A549 (cell line): ENCODE results near the gene DYNC2I2. TPM values are rescaled to one million over a fixed set of nuclear protein-coding genes. Genes with fewer than 3 reads are reported as not detected.

ENCODE experiments used
- ATAC-seq, 2 experiments: fragments of 200-7000 bp in 1 of 2; fragments of >200 bp in 1 of 2; cut with Nextera tagmentation in 1 of 2; cut with Tn5 transposase in 1 of 2; 3 replicates each; pipeline versions ENCODE4 v1.8.0 to v1.9.1; 2018 to 2020; ENCODE audit warnings: mild to moderate bottlenecking in 1 of 2, moderate library complexity in 1 of 2
- CTCF ChIA-PET: fragments of 300-600 bp; sonication (Branson Sonifier 250); formaldehyde crosslinking; extraction: SDS; loops from one replicate; lab custom pipeline; 2021; ENCODE audit warnings: antibody characterized with exemption, inconsistent platforms; lab: Yijun Ruan, JAX
- POLR2A ChIA-PET: fragments of 350-600 bp; formaldehyde crosslinking; extraction: SDS; loops from one replicate; lab custom pipeline; 2021; ENCODE audit warnings: antibody characterized with exemption, inconsistent platforms; lab: Yijun Ruan, JAX
- DNase-seq, 2 experiments: peaks; one replicate each; pipeline versions ENCODE4 v3.0.0 to v3.0.0-alpha.2; 2011 to 2016; ENCODE audit warnings: low read depth in 1 of 2, low spot score in 1 of 2
- FAIRE-seq: peaks from 2 replicates; lab custom pipeline; 2011; peaks lifted over from hg19 to GRCh38; lab: Jason Lieb, UNC
- H3K27ac ChIP-seq, 2 experiments: fragments of >200 bp; sonication (Bioruptor Twin); formaldehyde crosslinking; 3 replicates each; pipeline ENCODE4 v1.5.1; 2016 to 2017
- H3K4me1 ChIP-seq: fragments of >200 bp; sonication (Bioruptor Twin); formaldehyde crosslinking; 3 replicates; pipeline ENCODE4 v1.6.1; 2016
- H3K4me2 ChIP-seq: fragments of >200 bp; sonication (Bioruptor Twin); formaldehyde crosslinking; 3 replicates; pipeline ENCODE4 v1.6.1; 2016
- H3K4me3 ChIP-seq: fragments of >200 bp; sonication (Bioruptor Twin); formaldehyde crosslinking; 3 replicates; pipeline ENCODE4 v1.5.1; 2016
- H3K9me3 ChIP-seq: fragments of >200 bp; sonication (Bioruptor Twin); formaldehyde crosslinking; 3 replicates; pipeline ENCODE4 v1.6.1; 2016
- BHLHE40 ChIP-seq: IDR thresholded peaks from 2 replicates; pipeline ENCODE4 v1.6.1; 2012; ENCODE audit warnings: low read depth, low read length, inconsistent platforms
- CEBPB ChIP-seq, 2 experiments: fragments of >200 bp in 1 of 2; sonication (Bioruptor Twin) in 1 of 2; formaldehyde crosslinking in 1 of 2; IDR thresholded peaks; 2 replicates each; pipeline ENCODE4 v1.6.1; 2012 to 2016
- CHD2 ChIP-seq: fragments of 150-350 bp; IDR thresholded peaks from 2 replicates; pipeline ENCODE4 v1.6.1; 2014; ENCODE audit warnings: low read length; ENCODE audit not compliant: partially characterized antibody
- EHMT2 ChIP-seq: fragments of 200-600 bp; sonication (generic); IDR thresholded peaks from 2 replicates; pipeline ENCODE4 v1.6.1; 2016; ENCODE audit warnings: antibody characterized with exemption, low read depth, mild to moderate bottlenecking, moderate library complexity
- EP300 ChIP-seq, 2 experiments: fragments of >200 bp; sonication (Bioruptor Twin); formaldehyde crosslinking; IDR thresholded peaks; 2 replicates in 1 of 2; 3 replicates in 1 of 2; pipeline ENCODE4 v1.6.1; 2016 to 2017
- FOSL2 ChIP-seq, 2 experiments: fragments of 450-650 bp in 1 of 2; fragments of >200 bp in 1 of 2; sonication (Bioruptor Twin) in 1 of 2; formaldehyde crosslinking; IDR thresholded peaks; 2 replicates each; pipeline versions ENCODE4 v1.5.0 to v1.6.1; 2016 to 2020; ENCODE audit warnings: mild to moderate bottlenecking in 1 of 2, moderate library complexity in 1 of 2
- FOXS1 ChIP-seq: fragments of 250-450 bp; sonication (Bioruptor Pico); IDR thresholded peaks from 2 replicates; pipeline ENCODE4 v1.5.0; 2020; ENCODE audit warnings: mild to moderate bottlenecking, moderate library complexity
- HOXA7 ChIP-seq: fragments of 250-450 bp; sonication (Bioruptor Pico); IDR thresholded peaks from 2 replicates; pipeline ENCODE4 v1.5.0; 2020; ENCODE audit warnings: mild to moderate bottlenecking, moderate library complexity
- HOXB5 ChIP-seq: fragments of 250-450 bp; sonication (Bioruptor Pico); IDR thresholded peaks from 2 replicates; pipeline ENCODE4 v1.5.0; 2020; ENCODE audit warnings: mild to moderate bottlenecking, moderate library complexity
- JUN ChIP-seq, 2 experiments: fragments of >200 bp; sonication (Bioruptor Twin); formaldehyde crosslinking; IDR thresholded peaks; 2 replicates in 1 of 2; 3 replicates in 1 of 2; pipeline ENCODE4 v1.6.1; 2016 to 2017
- JUNB ChIP-seq: fragments of >200 bp; sonication (Bioruptor Twin); formaldehyde crosslinking; IDR thresholded peaks from 2 replicates; pipeline ENCODE4 v1.6.1; 2016
- MAZ ChIP-seq: fragments of 150-350 bp; IDR thresholded peaks from 2 replicates; pipeline ENCODE4 v1.6.1; 2014; ENCODE audit warnings: antibody characterized with exemption, low read depth, low read length, borderline replicate concordance
- NFE2L2 ChIP-seq: fragments of 150-350 bp; conservative IDR thresholded peaks from 2 replicates; pipeline ENCODE4 v1.6.1; 2014; ENCODE audit warnings: low read length
- NPAS2 ChIP-seq: fragments of 250-450 bp; sonication (Bioruptor Pico); IDR thresholded peaks from 2 replicates; pipeline ENCODE4 v1.8.0; 2022; ENCODE audit warnings: mild to moderate bottlenecking, moderate library complexity, borderline replicate concordance
- PHF8 ChIP-seq: fragments of 200-600 bp; sonication (generic); IDR thresholded peaks from 2 replicates; pipeline ENCODE4 v1.6.1; 2016; ENCODE audit warnings: low read depth, mild to moderate bottlenecking, antibody characterized with exemption, moderate library complexity, borderline replicate concordance
- POLR2A ChIP-seq: IDR thresholded peaks from 2 replicates; pipeline ENCODE4 v1.6.1; 2012; ENCODE audit warnings: mild to moderate bottlenecking, low read length
- RCOR1 ChIP-seq: fragments of 150-350 bp; IDR thresholded peaks from 2 replicates; pipeline ENCODE4 v1.6.1; 2014; ENCODE audit warnings: antibody characterized with exemption, low read length, low read depth
- SREBF2 ChIP-seq: fragments of 450-650 bp; IDR thresholded peaks from 2 replicates; pipeline ENCODE4 v1.6.1; 2014; ENCODE audit warnings: mild to moderate bottlenecking, moderate library complexity
- ZFP36 ChIP-seq: fragments of 450-650 bp; IDR thresholded peaks from 2 replicates; pipeline ENCODE4 v1.6.1; 2014; ENCODE audit warnings: borderline replicate concordance; ENCODE audit not compliant: partially characterized antibody
- ZNF302 ChIP-seq: fragments of 250-450 bp; sonication (Bioruptor Pico); IDR thresholded peaks from 2 replicates; pipeline ENCODE4 v1.9.0; 2021; ENCODE audit warnings: inconsistent platforms, mild to moderate bottlenecking, moderate library complexity
- WGBS: methylation state at CpG from one replicate; pipeline ENCODE4 v1.1.6; 2017; ENCODE audit errors: missing lambda C conversion rate; 5-methylcytosine and 5-hydroxymethylcytosine counted together
- polyA plus RNA-seq, 4 experiments: library from polyadenylated mRNA; depleted of rRNA in 3 of 4; stranded (reverse); fragments of >200 nt; fragmentation: RNase III in 1 of 4; extraction: RNeasy Plus Mini Kit Qiagen cat#74134 plus additional on column Dnase treatment in 1 of 4; gene quantifications; 2 replicates in 3 of 4; 3 replicates in 1 of 4; pipeline ENCODE4 v1.2.3, GENCODE V29; 2011 to 2017
- TF ChIP-seq, protein P1 (sequence below): fragments of >200 bp; sonication (Bioruptor Twin); formaldehyde crosslinking; IDR thresholded peaks from 2 replicates; pipeline ENCODE4 v1.6.1; 2016
- TF ChIP-seq, protein P2 (sequence below): fragments of 200-600 bp; sonication (generic); IDR thresholded peaks from 2 replicates; pipeline ENCODE4 v1.6.1; 2016; ENCODE audit warnings: antibody characterized with exemption, mild to moderate bottlenecking, moderate library complexity
- TF ChIP-seq, protein P3 (sequence below): fragments of 150-350 bp; IDR thresholded peaks from 2 replicates; pipeline ENCODE4 v1.6.1; 2014; ENCODE audit warnings: low read depth, mild to moderate bottlenecking, low read length
- TF ChIP-seq, protein P4 (sequence below): IDR thresholded peaks from 2 replicates; pipeline ENCODE4 v1.6.1; 2012

DYNC2I2 gene
- polyA plus RNA-seq, 2 of the 4 experiments (the other 2 are of a cell fraction): 57.3 to 117 TPM

DNA sequence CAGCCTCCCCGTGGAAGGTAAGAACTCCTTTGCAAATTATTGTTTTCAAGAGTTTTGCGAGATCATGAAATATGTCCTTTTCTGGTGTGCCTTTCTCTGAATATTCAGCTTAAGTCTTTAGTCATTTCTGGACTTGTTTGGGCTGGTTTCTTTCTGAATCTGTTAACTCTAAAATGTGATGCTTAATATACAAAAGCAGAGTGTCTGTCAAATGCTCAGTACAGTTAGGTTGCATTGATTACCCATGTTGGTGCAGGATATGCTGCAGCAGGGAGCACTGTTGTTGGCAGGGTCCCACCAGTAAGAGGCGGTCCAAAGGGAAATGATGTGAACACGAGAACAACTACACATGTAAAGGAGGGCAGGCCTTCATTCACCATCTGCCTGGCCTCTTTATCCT, 56.5 kb downstream of the DYNC2I2 start:
- WGBS: 86% methylated on average over 4 of the region's 4 CpGs
- Histone ChIP-seq H3K4me3 (no peak overlapping the region), H3K4me2 (no peak overlapping the region), H3K9me3 (no peaks in the 10 kb centered on the region), H3K27ac (no peak overlapping the region), H3K4me1 (no peaks in the 10 kb centered on the region)
- no peak for FAIRE-seq
- POLR2A ChIA-PET: interaction anchor here (0.7 kb wide), 1 partner anchor 16 kb away, joined by 5 read pairs; no protein-coding TSS in a partner anchor
- TF ChIP-seq JUNB: no peak
- TF ChIP-seq, protein P1, sequence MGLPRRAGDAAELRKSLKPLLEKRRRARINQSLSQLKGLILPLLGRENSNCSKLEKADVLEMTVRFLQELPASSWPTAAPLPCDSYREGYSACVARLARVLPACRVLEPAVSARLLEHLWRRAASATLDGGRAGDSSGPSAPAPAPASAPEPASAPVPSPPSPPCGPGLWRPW: no peak
- no peak for TF ChIP-seq POLR2A
- TF ChIP-seq MAZ: no peak
- no peak for TF ChIP-seq BHLHE40
- no peak for TF ChIP-seq HOXA7 (CRISPR knock-in tag)
- no peak for TF ChIP-seq RCOR1
- TF ChIP-seq CEBPB (IDR thresholded peaks at IDR 0.05): no peak
- no peak for TF ChIP-seq HOXB5 (CRISPR knock-in tag)
- TF ChIP-seq NPAS2 (CRISPR knock-in tag): no peak
- no peak for TF ChIP-seq CHD2
- TF ChIP-seq, protein P2, sequence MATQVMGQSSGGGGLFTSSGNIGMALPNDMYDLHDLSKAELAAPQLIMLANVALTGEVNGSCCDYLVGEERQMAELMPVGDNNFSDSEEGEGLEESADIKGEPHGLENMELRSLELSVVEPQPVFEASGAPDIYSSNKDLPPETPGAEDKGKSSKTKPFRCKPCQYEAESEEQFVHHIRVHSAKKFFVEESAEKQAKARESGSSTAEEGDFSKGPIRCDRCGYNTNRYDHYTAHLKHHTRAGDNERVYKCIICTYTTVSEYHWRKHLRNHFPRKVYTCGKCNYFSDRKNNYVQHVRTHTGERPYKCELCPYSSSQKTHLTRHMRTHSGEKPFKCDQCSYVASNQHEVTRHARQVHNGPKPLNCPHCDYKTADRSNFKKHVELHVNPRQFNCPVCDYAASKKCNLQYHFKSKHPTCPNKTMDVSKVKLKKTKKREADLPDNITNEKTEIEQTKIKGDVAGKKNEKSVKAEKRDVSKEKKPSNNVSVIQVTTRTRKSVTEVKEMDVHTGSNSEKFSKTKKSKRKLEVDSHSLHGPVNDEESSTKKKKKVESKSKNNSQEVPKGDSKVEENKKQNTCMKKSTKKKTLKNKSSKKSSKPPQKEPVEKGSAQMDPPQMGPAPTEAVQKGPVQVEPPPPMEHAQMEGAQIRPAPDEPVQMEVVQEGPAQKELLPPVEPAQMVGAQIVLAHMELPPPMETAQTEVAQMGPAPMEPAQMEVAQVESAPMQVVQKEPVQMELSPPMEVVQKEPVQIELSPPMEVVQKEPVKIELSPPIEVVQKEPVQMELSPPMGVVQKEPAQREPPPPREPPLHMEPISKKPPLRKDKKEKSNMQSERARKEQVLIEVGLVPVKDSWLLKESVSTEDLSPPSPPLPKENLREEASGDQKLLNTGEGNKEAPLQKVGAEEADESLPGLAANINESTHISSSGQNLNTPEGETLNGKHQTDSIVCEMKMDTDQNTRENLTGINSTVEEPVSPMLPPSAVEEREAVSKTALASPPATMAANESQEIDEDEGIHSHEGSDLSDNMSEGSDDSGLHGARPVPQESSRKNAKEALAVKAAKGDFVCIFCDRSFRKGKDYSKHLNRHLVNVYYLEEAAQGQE: no peak
- CTCF ChIA-PET: interaction anchor here (0.6 to 1.9 kb wide), 2 partner anchors 35 to 204 kb away, joined by 3 to 5 read pairs; no protein-coding TSS in a partner anchor
- DNase-seq: no peak
- ATAC-seq: no peak; a peak in 1 of 6 replicates

DNA sequence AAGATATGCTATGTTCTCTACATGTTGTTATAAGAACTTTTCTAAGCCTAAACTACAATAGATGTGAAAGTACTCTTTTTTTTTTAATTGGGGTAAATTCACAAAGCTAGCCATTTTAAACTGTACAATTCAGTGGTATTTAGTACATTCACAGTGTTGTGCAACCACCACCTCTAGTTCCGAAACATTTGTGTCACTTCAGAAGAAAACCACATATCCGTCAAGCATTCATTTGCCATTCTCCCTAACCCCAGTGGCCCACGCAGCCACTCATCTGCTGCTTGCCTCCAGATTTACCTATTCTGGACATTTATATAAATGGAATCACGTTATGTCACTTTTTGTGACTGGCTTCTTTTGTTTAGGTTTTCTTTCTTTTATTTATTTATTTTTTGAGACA, 61.2 kb downstream of the DYNC2I2 start:
- POLR2A ChIA-PET: no interaction called here
- ATAC-seq (no peak), DNase-seq (no peak), FAIRE-seq (no peak)
- no peaks in the 10 kb centered on the region for H3K4me1 ChIP-seq
- no peak overlapping the region for H3K4me2 ChIP-seq
- CTCF ChIA-PET: interaction anchor here (1.4 to 1.8 kb wide), 2 partner anchors 16 to 75 kb away, joined by 3 to 4 read pairs; no protein-coding TSS in a partner anchor
- H3K27ac ChIP-seq: no peak overlapping the region
- H3K4me3 ChIP-seq: no peak overlapping the region
- WGBS: 95% methylated on average over 4 of the region's 4 CpGs
- no peaks in the 10 kb centered on the region for H3K9me3 ChIP-seq
- TF ChIP-seq NFE2L2 (no peak), FOSL2 (IDR thresholded peaks at IDR 0.05) (no peak), FOSL2 (CRISPR knock-in tag; IDR thresholded peaks at IDR 0.05) (no peak), ZFP36 (no peak), PHF8 (no peak), HOXB5 (CRISPR knock-in tag) (no peak), CHD2 (no peak), FOXS1 (no peak), ZNF302 (CRISPR knock-in tag) (no peak), EP300 (IDR thresholded peaks at IDR 0.05) (no peak), SREBF2 (no peak), EHMT2 (no peak), JUN (IDR thresholded peaks at IDR 0.05) (no peak)
- TF ChIP-seq, protein P3, sequence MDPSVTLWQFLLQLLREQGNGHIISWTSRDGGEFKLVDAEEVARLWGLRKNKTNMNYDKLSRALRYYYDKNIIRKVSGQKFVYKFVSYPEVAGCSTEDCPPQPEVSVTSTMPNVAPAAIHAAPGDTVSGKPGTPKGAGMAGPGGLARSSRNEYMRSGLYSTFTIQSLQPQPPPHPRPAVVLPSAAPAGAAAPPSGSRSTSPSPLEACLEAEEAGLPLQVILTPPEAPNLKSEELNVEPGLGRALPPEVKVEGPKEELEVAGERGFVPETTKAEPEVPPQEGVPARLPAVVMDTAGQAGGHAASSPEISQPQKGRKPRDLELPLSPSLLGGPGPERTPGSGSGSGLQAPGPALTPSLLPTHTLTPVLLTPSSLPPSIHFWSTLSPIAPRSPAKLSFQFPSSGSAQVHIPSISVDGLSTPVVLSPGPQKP: no peak
- TF ChIP-seq, protein P4, sequence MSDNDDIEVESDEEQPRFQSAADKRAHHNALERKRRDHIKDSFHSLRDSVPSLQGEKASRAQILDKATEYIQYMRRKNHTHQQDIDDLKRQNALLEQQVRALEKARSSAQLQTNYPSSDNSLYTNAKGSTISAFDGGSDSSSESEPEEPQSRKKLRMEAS: no peak
- TF ChIP-seq, all 56 proteins: peak for 0
